Endometrial microvascular endothelial cells (primary cell): ENCODE data around the gene UBE2D2. TPM values are rescaled to one million over a fixed set of nuclear protein-coding genes. Genes with fewer than 3 reads are reported as not detected.

ENCODE experiments used
- total RNA-seq: library from RNA; depleted of rRNA; stranded (reverse); fragments of >200 nt; gene quantifications from one replicate; pipeline ENCODE4 v1.2.3, GENCODE V29; 2015; ENCODE audit errors: inconsistent ontology term

UBE2D2 gene
- total RNA-seq, 1 donor from 2014 or later: 105 TPM

Other genes with a start within 250 kb of the UBE2D2 start
- 61.8 TPM for gene PAIP2, start 219.5 kb upstream of the UBE2D2 start, total RNA-seq
- not detected for gene SLC23A1, start 178.0 kb upstream of the UBE2D2 start, total RNA-seq
- gene MZB1, start 171.4 kb upstream of the UBE2D2 start, total RNA-seq: not detected
- 1.8 TPM for gene PROB1, start 166.2 kb upstream of the UBE2D2 start, total RNA-seq
- gene SPATA24, start 157.2 kb upstream of the UBE2D2 start, total RNA-seq: 10.4 TPM
- 10.1 TPM for gene DNAJC18, start 121.8 kb upstream of the UBE2D2 start, total RNA-seq
- gene ECSCR, start 98.6 kb upstream of the UBE2D2 start, total RNA-seq: 417 TPM
- not detected for gene SMIM33, start 90.3 kb upstream of the UBE2D2 start, total RNA-seq
- gene STING1, start 78.6 kb upstream of the UBE2D2 start, total RNA-seq: 37.6 TPM
- 1.5 TPM for gene CXXC5, start 87.0 kb downstream of the UBE2D2 start, total RNA-seq
- not detected for gene PSD2, start 234.5 kb downstream of the UBE2D2 start, total RNA-seq